C1 segment of cervical spinal cord (tissue), 14 donors: ENCODE results near the gene NCKAP5.

Experiments
- DNase-seq, 14 donors: peaks; one replicate each; lab custom pipeline; 2025; lab: John Stamatoyannopoulos, UW

The NCKAP5 gene

DNA sequence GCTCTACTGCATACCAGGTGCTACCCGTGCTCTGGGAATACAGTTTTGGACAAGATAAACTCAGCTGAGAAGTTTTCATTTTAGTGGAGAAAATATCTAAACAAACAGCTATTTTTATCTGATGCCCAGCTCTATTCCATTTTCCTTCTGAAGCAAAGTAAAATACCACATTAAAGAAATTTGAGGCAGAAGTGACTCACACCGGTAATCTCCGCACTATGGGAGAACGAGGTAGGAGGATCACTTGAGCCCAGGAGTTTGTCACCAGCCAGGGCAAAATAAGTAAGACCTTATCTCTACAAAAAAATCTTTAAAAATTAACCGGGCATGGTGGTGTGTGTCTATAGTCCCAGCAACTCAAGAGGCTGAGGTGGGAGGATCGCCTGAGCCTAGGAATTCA is 482.1 kb downstream of the NCKAP5 start:
- no peak for DNase-seq

DNA sequence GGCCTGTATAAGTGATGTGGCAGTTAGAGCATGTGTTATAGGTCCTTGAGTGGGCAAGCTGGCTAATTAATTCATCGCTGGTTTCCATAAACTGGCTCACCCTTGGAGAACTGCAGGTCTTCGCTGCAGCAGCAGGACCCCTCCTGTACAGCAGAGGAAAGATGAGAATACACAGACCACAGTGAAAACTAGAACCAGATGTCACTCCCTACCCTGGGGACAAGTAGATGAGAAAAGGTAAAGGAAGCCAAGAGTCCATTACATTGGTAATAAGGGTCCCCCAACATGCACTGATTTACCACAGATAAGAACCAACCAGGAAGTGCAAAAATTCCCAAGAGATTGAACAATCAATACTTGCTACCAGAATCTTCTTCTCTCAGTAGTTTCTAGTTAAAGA is 482.6 kb downstream of the NCKAP5 start:
- no peak for DNase-seq

DNA sequence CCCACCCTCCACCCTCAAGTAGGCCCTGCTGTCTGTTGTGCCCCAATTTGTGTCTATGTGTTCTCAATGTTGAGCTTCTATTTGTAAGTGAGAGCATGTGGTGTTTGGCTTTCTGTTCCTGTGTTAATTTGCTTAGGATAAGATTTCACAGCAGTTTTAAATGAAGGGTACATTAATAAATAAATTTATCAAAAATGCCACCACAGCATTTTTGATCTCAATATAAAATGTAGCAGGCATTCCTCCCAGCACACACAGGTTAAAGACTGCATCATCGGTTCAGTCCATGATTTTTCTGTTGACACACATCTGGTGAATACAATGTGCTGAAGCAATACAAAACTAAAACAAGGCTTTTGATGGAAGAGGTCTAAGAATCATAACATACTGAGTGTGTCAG is 486.2 kb downstream of the NCKAP5 start:
- no peak for DNase-seq

DNA sequence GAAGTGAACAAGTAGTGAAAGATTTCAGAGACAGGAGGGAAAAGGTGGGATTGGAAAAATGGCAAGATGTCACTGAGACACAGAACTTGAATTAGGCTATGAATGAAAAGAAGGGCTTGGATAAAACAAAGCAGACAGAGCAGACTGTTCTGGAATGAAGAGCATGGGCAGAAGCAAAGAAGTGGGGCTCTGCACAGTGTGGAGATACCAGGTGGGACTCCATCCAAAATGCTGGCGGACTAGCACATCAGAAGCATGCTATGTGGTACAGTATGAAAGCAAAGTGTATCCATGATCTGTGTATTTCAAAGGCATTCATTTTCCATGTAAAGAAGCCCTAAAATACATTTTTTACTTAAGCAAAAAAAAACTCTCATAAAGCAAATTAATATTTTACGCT is 487.4 kb downstream of the NCKAP5 start:
- no peak for DNase-seq

DNA sequence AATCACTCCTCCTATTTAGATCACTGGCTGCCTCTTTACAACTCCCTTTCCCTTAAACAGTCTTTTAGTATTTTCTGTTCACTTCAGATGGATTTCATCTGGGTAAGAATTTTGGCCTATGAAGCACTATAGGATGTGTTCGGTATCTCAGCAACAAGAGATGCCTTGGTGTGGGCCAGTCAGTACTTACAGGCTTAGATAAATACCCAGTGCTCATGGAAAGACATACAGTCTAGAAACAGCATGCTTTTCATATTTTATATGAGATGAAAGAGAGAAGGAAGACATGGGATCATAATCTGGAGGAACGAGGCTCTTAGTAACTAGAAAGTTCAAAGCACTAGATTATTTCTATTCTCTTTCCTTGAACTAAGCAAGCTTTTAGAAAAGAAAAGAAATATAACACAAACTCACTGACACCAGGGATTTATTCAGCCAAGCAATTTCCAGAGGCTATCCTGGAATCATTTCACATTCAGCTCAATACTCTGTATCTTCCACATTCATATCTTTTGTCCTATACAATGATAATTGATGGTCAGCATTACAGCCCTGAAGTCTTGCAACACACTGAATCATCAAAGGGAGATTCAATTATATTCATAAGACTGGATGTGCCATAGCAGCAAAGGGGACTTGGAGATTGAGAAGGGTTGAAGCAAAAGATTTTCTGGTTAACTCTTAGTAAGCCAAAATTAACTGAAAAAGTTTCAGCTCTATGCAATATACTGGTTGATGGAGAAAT is 489.4 kb downstream of the NCKAP5 start:
- no peak for DNase-seq

DNA sequence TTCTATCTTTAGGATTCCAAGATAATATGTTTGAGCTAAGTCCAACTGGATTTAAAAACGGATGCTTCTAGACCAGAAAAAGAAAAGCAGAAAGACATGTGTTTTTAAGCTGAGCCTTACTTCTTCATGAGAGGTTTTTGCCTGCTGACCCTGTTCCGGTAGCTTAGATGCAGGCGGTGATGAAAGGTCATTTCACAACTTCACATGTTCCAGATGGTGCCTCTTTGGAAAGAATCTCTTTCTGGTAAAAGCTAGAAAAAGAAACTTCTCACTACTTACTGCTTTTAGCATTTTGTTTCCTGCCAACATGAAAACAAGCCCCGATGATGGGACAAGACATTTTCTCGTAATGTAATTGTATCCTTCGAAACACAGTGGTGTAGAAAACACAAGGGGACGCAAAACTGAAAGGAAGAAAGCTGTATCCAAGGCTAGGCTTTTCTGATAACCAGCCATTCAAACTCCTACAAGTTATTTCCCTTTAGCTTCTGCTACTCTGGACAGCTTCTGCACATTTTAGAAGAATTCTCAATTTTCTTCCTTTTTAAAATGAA is 490.9 kb downstream of the NCKAP5 start:
- no peak for DNase-seq

DNA sequence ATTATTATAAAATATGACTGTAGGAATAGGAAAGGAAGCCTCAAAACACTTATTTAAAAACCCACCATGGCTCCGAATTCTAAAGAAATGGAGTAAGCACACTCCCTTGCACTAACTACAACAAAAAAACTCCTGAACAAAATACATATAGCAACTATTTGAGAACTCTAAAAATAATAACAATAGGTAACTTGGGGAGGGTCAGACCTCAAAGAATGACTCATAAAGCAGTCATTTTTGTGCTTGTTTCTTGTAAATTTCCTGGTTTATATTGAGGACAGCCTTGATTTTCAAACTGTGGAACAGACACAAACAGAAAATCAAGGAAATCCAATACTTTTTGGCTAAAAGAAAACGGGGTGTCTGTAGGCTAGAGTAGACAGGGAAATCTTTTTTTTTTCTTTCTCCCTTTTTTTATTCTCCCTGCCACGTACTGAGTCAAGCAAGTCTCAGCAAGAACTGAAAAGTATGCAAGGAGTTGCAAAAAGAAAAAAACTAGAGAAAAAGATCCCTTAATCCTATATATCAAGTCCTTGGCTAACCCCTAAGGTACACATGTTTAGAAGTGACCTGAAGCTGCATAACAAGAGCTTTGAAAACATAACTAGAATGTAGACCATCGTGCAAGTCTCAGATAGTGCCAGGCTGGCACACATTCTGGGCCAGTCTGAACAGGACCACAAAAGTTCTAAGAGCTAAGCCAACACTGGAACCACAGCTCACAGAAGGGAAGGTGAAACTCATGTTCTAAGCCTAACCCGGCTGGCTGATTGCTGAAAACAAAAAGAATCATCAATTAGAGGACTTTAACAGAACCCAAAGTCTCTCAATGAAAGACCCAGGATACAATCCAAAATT is 495.2 kb downstream of the NCKAP5 start:
- DNase-seq = no peak

DNA sequence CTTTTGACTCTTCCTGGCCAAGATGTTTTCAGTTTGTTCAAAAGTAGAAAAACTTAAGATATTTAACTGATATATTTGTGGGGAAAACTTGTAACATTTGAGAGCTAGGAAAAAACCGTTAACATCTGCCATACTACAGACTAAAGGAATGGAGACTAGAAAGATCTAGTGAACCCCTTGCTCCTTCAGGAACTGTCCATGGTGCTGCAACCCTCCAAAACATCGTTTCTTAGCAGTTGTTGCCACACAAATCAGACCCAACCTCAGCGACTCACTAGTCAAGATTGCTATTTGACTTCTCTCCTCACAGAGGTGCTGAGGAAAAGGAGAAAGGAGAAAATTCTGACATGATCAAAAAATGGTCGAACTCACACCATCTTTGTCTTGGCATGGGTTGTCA is 504.5 kb downstream of the NCKAP5 start:
- DNase-seq = no peak

DNA sequence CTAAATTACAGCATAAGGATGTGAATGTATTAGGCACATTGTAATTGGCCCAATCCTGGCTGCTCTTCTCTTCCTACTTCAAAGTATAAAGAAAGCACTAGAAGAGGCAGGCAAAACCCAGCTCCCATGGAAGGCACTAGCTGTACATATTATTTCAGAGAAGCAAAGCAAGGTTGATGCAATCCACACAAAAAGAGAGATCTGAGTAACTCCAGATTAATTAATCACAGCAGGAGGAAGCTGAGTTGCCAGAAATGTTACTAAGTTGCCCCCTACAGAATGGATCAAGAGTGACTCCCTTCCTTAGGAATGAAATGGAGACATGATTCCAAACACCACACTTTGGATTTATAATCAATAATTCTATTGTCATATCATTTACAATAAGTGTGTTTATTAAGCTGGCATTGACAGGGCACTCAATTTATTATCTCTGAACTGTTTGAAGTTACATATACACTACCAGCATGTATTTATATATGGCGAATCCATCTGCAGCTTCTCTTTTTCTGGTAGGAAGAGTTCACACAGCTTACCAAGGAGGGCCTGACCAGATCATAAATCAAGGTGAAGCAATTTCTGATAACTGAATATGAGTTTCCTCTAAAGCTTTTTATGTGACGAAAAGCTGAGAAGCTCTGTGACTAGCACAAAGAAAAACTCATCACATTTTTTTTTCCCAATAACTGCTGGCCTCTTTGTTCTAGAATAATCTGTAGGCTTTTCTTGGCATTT is 505.2 kb downstream of the NCKAP5 start:
- no peak for DNase-seq

DNA sequence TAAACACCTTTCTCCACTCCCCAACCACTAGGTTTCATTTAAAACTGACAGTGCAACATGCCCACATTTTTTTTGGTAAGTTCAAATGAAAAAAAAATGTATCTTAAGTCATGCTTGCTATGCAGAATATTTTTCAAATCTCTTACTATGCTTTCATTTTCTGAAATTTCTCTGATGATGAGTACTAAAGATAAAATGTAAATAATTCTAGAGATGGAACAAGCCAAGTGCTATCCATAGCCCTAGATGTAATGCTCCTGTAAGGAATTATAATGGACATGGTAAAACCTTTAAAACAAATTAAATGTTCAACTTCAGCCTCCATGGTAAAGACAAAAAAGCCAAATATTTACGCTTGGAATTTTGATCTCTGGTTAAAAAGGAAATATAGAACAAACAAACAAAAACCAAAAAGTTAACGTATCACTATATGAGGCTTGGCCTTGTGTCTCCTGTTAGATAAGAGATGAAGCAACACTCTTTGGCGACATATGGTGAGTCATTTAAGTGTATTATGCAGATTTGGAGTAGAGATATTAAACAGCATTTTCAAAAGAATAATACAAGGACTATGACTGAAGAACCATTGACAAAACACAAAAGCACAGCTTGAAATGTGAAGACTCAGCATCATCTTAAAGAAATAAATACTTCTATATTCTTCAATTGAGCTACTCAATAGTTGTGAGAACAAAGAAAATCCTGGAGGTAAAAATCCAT is 506.2 kb downstream of the NCKAP5 start:
- DNase-seq = no peak

DNA sequence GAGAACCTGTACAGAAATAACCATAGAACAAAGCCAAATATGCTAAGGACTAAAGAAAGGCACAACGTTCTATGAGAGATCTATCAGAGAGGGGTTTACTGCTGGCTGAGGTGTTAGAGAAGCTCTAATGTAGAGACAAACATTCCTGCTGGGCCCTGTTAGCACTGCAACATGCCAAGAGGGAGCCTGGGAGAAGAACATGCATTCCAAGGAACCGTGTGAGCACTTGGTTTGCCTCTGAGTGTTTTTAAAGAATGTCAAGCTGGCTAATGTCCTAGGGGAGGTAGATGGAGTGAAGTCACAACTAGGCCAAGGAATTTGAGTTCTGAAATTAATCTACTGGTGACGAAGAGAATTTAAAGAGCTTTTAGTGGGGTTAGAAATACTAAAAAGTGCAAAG is 514.0 kb downstream of the NCKAP5 start:
- DNase-seq = no peak

DNA sequence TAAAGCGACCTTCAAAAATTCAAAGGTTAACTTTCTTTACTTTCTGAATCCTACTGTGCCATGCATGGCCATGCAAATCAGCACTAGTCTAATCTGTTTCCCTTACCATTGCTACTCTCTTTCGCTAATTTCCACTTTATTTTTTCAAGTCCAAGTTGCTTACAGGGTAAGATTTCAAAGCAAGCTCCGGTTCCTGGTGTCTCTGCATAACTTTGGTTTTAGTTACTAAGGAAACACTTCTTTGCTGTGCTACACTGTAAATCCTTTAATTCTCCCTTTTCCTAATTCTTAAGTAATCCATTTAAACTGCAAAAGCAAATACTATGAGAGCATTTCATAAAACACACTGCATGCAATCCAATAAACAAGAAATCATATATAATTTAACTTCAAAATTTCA is 514.7 kb downstream of the NCKAP5 start:
- DNase-seq = no peak

DNA sequence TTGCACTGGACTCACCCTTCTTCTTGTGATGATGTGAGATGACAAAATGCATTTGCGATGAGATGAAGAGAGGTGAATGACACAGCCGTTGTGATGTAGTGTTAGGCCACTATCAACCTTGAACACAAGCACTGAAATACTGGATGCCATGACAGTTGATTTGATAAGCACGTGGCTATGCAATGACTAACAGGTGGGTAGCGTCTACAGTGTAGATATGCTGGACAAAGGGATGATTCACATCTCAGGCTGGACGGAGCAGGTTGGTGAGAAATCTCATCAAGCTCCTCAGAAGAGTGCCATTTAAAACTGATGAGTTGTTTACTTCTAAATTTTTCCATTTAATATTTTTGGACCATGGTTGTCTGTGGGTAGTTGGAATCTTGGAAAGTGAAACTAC is 522.5 kb downstream of the NCKAP5 start:
- no peak for DNase-seq

DNA sequence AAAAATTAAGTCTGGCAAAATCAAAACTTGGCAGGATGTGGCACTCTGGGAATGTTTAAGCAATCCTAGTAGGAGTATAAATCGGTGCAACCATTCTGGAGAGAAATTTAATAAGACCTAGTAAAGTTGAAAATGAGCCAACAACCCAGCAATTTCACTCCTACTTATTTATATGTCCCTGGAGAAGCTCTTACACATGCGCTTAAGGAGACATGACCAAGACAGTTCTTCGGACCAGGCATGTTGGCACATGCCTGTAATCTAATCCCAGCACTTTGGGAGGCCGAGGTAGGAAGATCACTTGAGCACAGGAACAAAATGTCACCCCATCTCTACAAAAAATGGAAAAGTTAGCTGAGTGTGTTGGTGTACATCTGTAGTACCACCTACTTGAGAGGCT is 523.7 kb downstream of the NCKAP5 start:
- DNase-seq = no peak

DNA sequence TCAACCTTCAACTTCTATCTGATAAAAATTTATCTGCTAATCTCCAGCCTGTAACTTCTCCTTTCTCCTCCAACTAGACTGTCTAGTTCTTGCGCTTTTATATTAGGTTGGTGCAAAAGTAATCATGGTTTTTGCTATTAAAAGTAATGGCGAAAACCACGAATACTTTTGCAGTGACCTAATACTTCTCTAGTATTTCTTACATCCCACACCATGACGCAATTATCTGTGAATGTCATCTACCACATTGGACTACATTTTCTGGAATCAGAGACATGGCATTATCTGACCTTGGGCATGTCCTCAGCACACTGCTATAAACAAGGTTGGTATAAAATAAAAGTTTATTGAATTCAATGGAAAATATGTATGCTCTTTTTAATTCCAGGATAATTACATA is 528.1 kb downstream of the NCKAP5 start:
- no peak for DNase-seq

DNA sequence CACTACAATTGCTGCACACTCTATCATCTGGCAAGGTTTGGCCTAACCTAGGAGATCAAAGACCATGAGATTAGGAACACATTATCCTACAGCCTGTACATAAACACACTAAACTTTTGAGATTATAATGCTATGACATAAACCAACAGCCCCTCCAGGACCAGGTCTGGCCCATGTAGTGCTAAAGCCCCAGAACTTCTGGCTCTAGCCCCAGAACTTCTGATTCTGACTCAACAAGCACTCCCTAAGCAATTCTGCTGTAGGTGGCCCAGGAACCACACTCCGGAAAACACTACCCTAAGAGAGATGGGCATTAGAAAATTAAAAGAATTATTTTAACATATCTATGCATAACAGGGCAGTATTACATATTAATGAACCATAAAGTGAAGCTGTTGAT is 528.7 kb downstream of the NCKAP5 start:
- no peak for DNase-seq

DNA sequence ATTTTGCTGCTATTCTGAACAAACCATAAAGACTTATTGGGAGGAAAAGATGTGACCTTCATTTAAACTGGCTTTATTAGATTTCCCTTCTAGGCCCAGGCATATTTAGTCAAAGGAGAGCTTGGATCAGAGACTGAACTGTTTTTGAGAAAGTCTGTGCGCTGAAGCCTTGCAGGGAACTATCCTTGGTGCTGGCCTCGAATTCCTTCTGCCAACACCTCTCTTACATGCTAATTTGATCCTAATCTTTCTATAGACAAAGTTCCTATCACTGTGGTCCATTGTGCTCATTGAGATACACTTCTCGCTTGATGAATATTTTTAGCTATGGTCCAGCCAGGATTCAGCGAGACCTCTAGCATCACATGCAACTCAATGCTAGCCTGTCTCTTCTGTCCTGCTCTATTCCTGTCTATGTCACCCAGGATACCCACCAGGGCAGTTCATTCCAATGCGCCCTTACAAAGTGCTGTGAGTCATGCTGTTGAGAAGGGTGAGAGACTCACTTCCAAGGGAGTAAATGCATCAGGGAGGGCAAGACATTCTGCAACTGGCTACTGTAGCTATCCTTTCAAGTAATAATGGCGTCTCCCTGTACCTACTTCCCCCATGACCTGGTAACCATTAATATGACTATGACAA is 541.6 kb downstream of the NCKAP5 start:
- DNase-seq = no peak

DNA sequence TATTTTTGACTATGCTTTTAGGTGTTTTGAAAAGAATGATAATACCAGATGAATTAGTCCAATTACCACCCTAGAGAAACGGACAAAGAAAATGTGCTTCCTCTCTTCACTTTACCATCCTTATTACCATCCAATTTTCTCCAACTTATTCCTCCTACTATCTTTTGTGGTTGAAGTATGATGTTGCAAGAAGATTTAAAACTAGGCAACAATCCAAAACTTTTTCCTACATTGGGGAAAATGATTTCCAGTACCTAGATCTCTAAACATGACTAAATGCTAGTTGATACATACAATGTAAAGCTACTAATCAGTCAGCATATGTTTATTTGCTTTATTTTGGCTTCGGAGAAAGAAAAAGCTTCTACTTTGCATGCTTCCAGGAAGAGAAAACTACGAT is 543.3 kb downstream of the NCKAP5 start:
- no peak for DNase-seq

DNA sequence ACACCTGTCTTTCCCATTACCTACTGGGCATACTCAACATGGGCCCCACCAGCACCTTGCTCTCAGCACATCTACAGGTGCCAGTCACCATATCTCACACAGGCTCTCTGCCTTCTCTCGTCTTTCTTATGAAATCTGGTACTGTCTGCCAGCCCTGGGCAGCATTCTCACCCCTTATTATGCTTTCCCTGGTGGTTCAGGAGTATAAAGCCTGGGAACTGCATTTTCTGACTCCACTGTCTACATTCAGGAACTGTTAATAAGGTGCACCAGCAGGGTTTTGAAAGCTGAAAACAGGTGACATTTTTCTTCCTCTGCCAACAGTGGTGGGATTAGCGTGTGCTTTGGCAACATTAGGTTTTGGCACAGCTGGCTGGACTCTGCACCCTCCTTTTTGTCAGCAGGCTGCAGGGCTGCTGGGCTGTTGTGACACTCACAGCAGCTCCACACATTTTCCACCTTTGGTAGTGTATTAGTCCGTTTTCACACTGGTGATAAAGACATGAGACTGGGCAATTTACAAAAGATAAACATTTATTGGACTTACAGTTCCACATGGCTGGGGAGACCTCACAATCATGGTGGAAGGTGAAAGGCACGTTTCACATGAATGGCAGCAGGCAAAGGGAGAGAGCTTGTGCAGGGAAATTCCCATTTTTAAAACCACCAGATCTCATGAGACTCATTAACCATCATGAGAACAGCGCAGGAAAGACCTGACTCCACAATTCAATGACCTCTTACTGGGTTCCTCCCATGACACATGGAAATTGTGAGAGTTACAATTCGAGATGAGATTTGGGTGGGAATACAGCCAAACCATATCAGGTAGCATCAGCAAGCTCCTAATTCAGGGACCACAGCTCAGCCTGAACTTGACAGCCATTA is 555.2 kb downstream of the NCKAP5 start:
- no peak for DNase-seq

DNA sequence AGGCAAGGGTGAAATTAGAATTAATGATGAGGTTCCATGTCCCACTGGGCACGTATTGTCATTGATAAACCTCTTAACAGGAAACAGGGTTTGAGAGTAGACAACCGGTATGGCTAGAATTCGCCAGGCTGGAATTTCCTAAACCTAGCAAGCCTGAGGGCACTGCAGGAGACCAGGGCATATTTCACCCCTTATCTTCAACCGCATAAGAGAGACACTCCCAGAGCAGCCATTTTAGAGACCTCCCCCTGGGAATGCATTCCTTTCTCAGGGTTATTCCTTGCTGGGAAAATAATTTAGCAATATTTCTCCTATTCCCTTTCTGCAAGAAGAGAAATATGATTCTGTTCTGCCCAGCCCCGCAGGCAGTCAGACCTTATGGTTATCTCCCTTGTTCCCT is 563.6 kb downstream of the NCKAP5 start:
- no peak for DNase-seq
